Epithelial cell of esophagus (primary cell): ENCODE results near the gene CTBP2.
A peak's percentile ranks its signal among the peaks of the same experiment; 100 is the strongest.

ENCODE experiments used
- DNase-seq: peaks from one replicate; pipeline ENCODE4 v3.0.0; 2010; ENCODE audit warnings: low read depth
- H3K4me3 ChIP-seq: 2 replicates; pipeline ENCODE4 v1.5.1; 2011; ENCODE audit warnings: mild to moderate bottlenecking, low read length, control low read depth
- CTCF ChIP-seq: IDR thresholded peaks from 2 replicates; pipeline ENCODE4 v1.5.1; 2011; ENCODE audit warnings: low read depth, mild to moderate bottlenecking, low read length, control low read depth, inconsistent platforms; ENCODE audit not compliant: insufficient read depth; ENCODE audit errors: missing control alignments

CTBP2 gene

DNA sequence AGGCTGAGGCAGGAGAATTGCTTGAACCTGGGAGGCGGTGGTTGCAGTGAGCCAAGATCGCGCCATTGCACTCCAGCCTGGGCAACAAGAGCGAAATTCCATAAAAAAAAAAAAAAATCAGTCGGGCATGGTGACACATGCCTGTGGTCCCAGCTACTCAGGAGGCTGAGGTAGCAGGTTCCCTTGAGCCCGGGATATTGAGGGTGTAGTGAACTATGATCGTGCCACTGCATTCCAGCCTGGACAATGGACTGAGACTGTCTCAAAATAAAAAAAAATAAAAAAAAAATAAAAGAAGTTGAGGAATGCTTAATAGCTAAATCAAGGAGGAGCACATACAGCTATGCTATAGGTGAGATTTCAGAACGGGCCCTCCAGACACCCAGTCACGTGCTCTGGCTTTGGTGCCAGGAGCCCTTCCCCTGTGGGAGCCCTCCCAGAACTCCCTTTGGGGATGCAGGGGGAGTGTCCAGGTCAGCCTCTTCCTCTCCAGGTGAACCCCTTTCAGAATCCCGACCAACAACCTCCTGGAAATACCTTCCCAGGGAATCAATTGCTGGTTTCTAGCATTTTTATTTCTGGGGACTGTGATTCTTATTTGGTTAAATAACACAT is 42.9 kb upstream of the CTBP2 start:
- no peak for TF ChIP-seq CTCF
- DNase-seq, result no peak
- H3K4me3 ChIP-seq, result no peak overlapping the region

DNA sequence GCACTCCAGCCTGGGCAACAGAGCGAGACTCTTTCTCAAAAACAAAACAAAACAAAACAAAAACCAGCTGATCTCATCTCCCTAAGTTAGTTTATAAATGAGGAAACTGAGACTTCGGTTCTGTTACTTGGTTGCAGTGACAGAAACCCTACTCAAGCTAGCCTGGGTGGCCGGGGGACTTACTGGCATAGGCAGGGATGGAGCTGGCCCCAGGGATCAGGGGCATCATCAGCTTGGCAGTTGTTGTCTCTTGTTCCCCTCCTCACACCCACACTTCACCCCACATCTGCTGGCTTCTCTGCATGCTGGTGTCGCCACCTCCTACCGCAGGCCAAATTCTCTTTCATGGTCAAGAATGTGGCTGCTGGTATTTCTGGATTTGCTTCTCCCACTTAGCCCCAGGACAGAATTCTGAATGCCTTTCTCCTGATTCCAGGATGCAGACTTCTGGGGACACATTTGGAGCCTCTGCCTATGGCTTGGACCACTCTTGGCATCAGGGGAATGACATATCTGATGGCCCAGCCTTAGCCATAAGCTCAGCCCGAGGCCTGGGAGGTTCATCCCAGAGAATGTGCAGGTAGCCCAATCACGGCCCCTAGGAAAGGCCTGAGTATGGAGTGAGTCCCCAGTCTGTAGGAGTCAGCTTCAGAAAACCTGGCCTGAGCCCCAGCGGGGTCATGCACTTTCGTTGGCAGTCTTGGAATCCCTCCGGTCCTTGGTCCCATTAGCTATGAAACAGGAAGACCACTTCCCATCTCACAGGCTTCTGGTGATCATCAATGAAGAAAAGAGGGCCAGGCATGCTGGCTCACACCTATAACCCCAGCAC is 41.6 kb upstream of the CTBP2 start:
- DNase-seq, result no peak
- TF ChIP-seq CTCF, result no peak
- H3K4me3 ChIP-seq, result no peak overlapping the region

- peak; percentile 68 for DNase-seq
- H3K4me3 ChIP-seq, result no peak overlapping the region
- no peak for TF ChIP-seq CTCF
Observed at GRCh38 chr10:125201108-125201524, 40.8 kb upstream of the CTBP2 start.

GRCh38 chr10:125200396-125200795 is 40.0 kb upstream of the CTBP2 start:
- no peak for DNase-seq
- TF ChIP-seq CTCF, result no peak
- no peak overlapping the region for H3K4me3 ChIP-seq

DNA sequence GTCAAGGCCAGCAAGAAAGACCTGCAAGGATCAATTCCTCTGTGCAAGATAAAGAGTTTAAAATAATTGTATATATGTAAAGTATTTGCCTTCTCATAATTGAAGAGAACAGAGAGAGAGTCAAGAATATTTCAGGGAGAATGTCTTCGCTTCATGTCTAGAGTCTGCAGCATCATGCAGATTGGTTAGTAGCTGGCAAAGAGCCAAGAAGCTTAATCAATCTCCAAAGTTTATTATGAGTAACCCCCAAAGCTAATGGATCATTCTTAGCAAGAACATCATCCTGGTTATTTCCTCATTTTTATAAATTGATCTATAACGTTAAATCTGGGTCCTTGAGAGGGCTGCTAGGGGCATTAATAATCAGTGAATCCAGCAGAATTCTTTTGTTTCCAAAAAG is 38.9 kb upstream of the CTBP2 start:
- no peak overlapping the region for H3K4me3 ChIP-seq
- no peak for TF ChIP-seq CTCF

DNA sequence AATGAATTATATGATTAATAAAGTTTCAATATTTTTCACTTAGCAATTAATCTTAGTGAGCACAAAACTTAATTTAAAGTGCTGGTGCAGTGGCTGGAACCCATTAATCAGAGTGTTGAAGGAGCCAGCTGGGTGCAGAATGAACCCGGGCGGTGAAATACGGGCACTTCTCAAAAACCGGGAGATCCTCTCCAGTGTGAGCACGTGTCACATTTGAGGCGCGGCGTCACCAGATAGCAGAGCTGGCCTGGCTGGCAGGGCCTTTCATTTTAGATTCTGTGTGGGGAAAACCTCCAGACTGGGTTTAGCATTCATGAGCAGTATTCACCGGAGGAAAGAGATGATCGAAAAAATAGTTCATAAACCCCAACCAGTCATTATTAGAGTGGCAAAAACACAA is 34.5 kb upstream of the CTBP2 start:
- no peak for TF ChIP-seq CTCF
- H3K4me3 ChIP-seq, result no peak overlapping the region
- DNase-seq, result no peak

More for the DNA sequence above, 38.9 kb upstream of the CTBP2 start:
- DNase-seq, result no peak

GRCh38 chr10:125193306-125193877 is 33.0 kb upstream of the CTBP2 start:
- DNase-seq, result no peak
- no peak for TF ChIP-seq CTCF
- no peak overlapping the region for H3K4me3 ChIP-seq
